Measurements from ENCODE around the gene KRT2. TPM values are rescaled to one million over a fixed set of nuclear protein-coding genes. Genes with fewer than 3 reads are reported as not detected.

KRT2 gene
- total and polyA plus RNA-seq, 2 donors (not counting 3 experiments of a cell fraction or from before 2014, with no cell fraction given): not detected

- H3K79me2 ChIP-seq (ENCODE audit: control insufficient read depth, insufficient read depth, low read length): no peaks in the 10 kb centered on the region
- ChIA-PET POLR2A (no interaction called here), CTCF (no interaction called here)
- H3K4me1 ChIP-seq (ENCODE audit: control insufficient read depth, extremely low read depth, insufficient read depth, low read length): no peaks in the 10 kb centered on the region
- no peaks in the 10 kb centered on the region for H4K20me1 ChIP-seq (replicated peaks; ENCODE audit: control insufficient read depth, extremely low read depth, insufficient read depth, low read length)
- intact Hi-C loops (cut with micrococcal nuclease) (no loop called here), dilution Hi-C loops (cut with MboI; ENCODE audit: extremely low pct_ligation_motif_present, low sequenced_read_pairs) (no loop called here)
- H3K4me2 ChIP-seq (ENCODE audit: insufficient read depth, low read length): no peak overlapping the region
- H3K9ac ChIP-seq (replicated peaks; ENCODE audit: extremely low read depth, insufficient read depth, low read length): no peak overlapping the region
- no TSS peak for BruUV-seq (replicated peaks)
- no peaks in the 10 kb centered on the region for H3K9me3 ChIP-seq (replicated peaks; ENCODE audit: control insufficient read depth, insufficient read depth, low read length)
- peaks cover 9 to 23% of the 10 kb centered on the region in 2 experiments for H3K27me3 ChIP-seq (ENCODE audit: control insufficient read depth in 2 of 2, insufficient read depth in 2 of 2, low read length in 2 of 2)
- no peak overlapping the region for H3K27ac ChIP-seq (ENCODE audit: insufficient read depth, low read depth, low read length)
- H3K4me3 ChIP-seq (replicated peaks in 1 of 3; ENCODE audit: insufficient read depth in 1 of 3, low read depth in 1 of 3, low read length in 3 of 3): no peak overlapping the region
- TF ChIP-seq POLR2AphosphoS5 (IDR thresholded peaks at IDR 0.05; ENCODE audit: insufficient read depth, low read depth, low read length) (no peak), MAX (IDR thresholded peaks at IDR 0.05; ENCODE audit: insufficient read depth, insufficient read length) (no peak), POLR2A (IDR thresholded peaks at IDR 0.05; ENCODE audit: low read depth, low read length) (no peak), JUN (IDR thresholded peaks at IDR 0.05; ENCODE audit: borderline replicate concordance, insufficient read depth, insufficient read length, low read depth) (no peak), CTCF (IDR thresholded peaks at IDR 0.05; ENCODE audit: extremely low read depth in 1 of 2, insufficient read depth in 1 of 2, low read depth in 1 of 2, low read length in 2 of 2) (no peak), MYC (IDR thresholded peaks at IDR 0.05; ENCODE audit: low read depth, low read length) (no peak), EZH2 (IDR thresholded peaks at IDR 0.05; ENCODE audit: borderline replicate concordance, low read depth, low read length, severe bottlenecking) (no peak), GATA2 (IDR thresholded peaks at IDR 0.05; ENCODE audit: insufficient read depth, insufficient read length, low read depth, low read length) (no peak), FOS (IDR thresholded peaks at IDR 0.05; ENCODE audit: borderline replicate concordance, insufficient read depth, low read length) (no peak)
- DNase-seq (ENCODE audit: low read depth, low spot score) (no peak), FAIRE-seq (no peak)
- no peak overlapping the region for H2AFZ ChIP-seq (ENCODE audit: low read depth, low read length)
- no peaks in the 10 kb centered on the region for H3K36me3 ChIP-seq (ENCODE audit: control insufficient read depth in 2 of 2, extremely low read depth in 1 of 2, insufficient read depth in 2 of 2, low read length in 2 of 2)
- H3K9me1 ChIP-seq (replicated peaks; ENCODE audit: control insufficient read depth, extremely low read depth, insufficient read depth, low read length): no peaks in the 10 kb centered on the region
Observed at GRCh38 chr12:52641468-52641867, 10.5 kb downstream of the KRT2 start.

Measured in endothelial cell of umbilical vein (primary cell).